Neural cell (in vitro differentiated cells): ENCODE results near the gene GSN. TPM values are rescaled to one million over a fixed set of nuclear protein-coding genes. Genes with fewer than 3 reads are reported as not detected.

Source experiments
- H2AFZ ChIP-seq: fragments of 200-600, 300-800 bp; sonication (generic), shearing (Covaris generic); 2 replicates; pipeline ENCODE4 v1.6.0; 2014; ENCODE audit warnings: low read depth, mild to moderate bottlenecking, antibody characterized with exemption, low read length, moderate library complexity
- H3F3A ChIP-seq: fragments of 200-600 bp; shearing (Covaris generic); 2 replicates; pipeline ENCODE4 v1.6.1; 2016; ENCODE audit warnings: mild to moderate bottlenecking, moderate library complexity, mixed read lengths, antibody characterized with exemption, low read length; ENCODE audit not compliant: insufficient read depth, poor library complexity, severe bottlenecking
- H3K27ac ChIP-seq: fragments of 200-600, 300-800 bp; sonication (generic), shearing (Covaris generic); 2 replicates; pipeline ENCODE4 v1.5.1; 2014; ENCODE audit warnings: mild to moderate bottlenecking, low read length, moderate library complexity
- H3K27me3 ChIP-seq: fragments of 300-800, 200-600 bp; sonication (generic), shearing (Covaris generic); 2 replicates; pipeline ENCODE4 v1.6.0; 2014; ENCODE audit warnings: mild to moderate bottlenecking, low read depth, low read length, moderate library complexity; ENCODE audit not compliant: insufficient read depth
- H3K36me3 ChIP-seq: fragments of 300-800, 200-600 bp; sonication (generic), shearing (Covaris generic); 2 replicates; pipeline ENCODE4 v1.5.1; 2014; ENCODE audit warnings: mild to moderate bottlenecking, antibody characterized with exemption, low read length, moderate library complexity; ENCODE audit not compliant: insufficient read depth
- H3K4me2 ChIP-seq: fragments of 300-800, 200-600 bp; sonication (generic), shearing (Covaris generic); 2 replicates; pipeline ENCODE4 v1.6.0; 2014; ENCODE audit warnings: mild to moderate bottlenecking, low read length
- H3K4me3 ChIP-seq: fragments of 300-800, 200-600 bp; sonication (generic), shearing (Covaris generic); 2 replicates; pipeline ENCODE4 v1.5.1; 2014; ENCODE audit warnings: mild to moderate bottlenecking, low read length, moderate library complexity
- H3K79me2 ChIP-seq: fragments of 200-600 bp; shearing (Covaris generic); replicated peaks from 2 replicates; pipeline ENCODE4 v1.6.0; 2014; ENCODE audit warnings: mild to moderate bottlenecking, low read length, moderate library complexity; ENCODE audit not compliant: insufficient read depth
- H3K9ac ChIP-seq: fragments of 300-800, 200-600 bp; sonication (generic), shearing (Covaris generic); 2 replicates; pipeline ENCODE4 v1.6.1; 2016; ENCODE audit warnings: mild to moderate bottlenecking, low read length, mixed read lengths
- H3K9me2 ChIP-seq: fragments of 200-600 bp; shearing (Covaris generic); 2 replicates; pipeline ENCODE4 v1.6.1; 2016; ENCODE audit warnings: mild to moderate bottlenecking, low read length, mixed read lengths; ENCODE audit not compliant: insufficient read depth
- H3K9me3 ChIP-seq: fragments of 200-600, 300-800 bp; sonication (generic), shearing (Covaris generic); 2 replicates; pipeline ENCODE4 v1.6.1; 2016; ENCODE audit warnings: mild to moderate bottlenecking, mixed run types, low read length, moderate library complexity, mixed read lengths
- H4K20me1 ChIP-seq: fragments of 200-600 bp; shearing (Covaris generic); 2 replicates; pipeline ENCODE4 v1.6.1; 2016; ENCODE audit warnings: mild to moderate bottlenecking, mixed run types; ENCODE audit not compliant: insufficient read depth
- CTCF ChIP-seq: fragments of 450-650 bp; IDR thresholded peaks from 2 replicates; pipeline ENCODE4 v1.5.1; 2014; ENCODE audit warnings: antibody characterized with exemption, mild to moderate bottlenecking, moderate library complexity; ENCODE audit not compliant: poor library complexity, severe bottlenecking
- EP300 ChIP-seq: fragments of 450-650 bp; conservative IDR thresholded peaks from 2 replicates; pipeline ENCODE4 v1.6.1; 2014; ENCODE audit warnings: antibody characterized with exemption, mild to moderate bottlenecking, moderate library complexity; ENCODE audit not compliant: poor library complexity, severe bottlenecking
- EZH2 ChIP-seq: fragments of 200-600, 300-800 bp; shearing (Covaris generic), sonication (generic); IDR thresholded peaks from 2 replicates; pipeline ENCODE4 v1.6.1; 2014; ENCODE audit warnings: antibody characterized with exemption, low read length, borderline replicate concordance, mild to moderate bottlenecking; ENCODE audit not compliant: insufficient read depth, poor library complexity, severe bottlenecking
- MXI1 ChIP-seq: fragments of 450-650 bp; conservative IDR thresholded peaks from 2 replicates; pipeline ENCODE4 v1.6.1; 2014; ENCODE audit warnings: antibody characterized with exemption, mild to moderate bottlenecking; ENCODE audit not compliant: poor library complexity, severe bottlenecking
- POLR2AphosphoS5 ChIP-seq: IDR thresholded peaks from 2 replicates; pipeline ENCODE4 v1.6.1; 2012
- RAD21 ChIP-seq: fragments of 450-650 bp; conservative IDR thresholded peaks from 2 replicates; pipeline ENCODE4 v1.6.1; 2014; ENCODE audit warnings: antibody characterized with exemption, mild to moderate bottlenecking, moderate library complexity
- REST ChIP-seq: IDR thresholded peaks from 2 replicates; pipeline ENCODE4 v1.6.1; 2012; ENCODE audit warnings: borderline replicate concordance
- SMC3 ChIP-seq: fragments of 450-650 bp; conservative IDR thresholded peaks from 2 replicates; pipeline ENCODE4 v1.6.1; 2014; ENCODE audit warnings: antibody characterized with exemption, mild to moderate bottlenecking, moderate library complexity; ENCODE audit not compliant: poor library complexity
- TAF1 ChIP-seq: IDR thresholded peaks from 2 replicates; pipeline ENCODE4 v1.6.1; 2012; ENCODE audit warnings: low read depth
- polyA plus RNA-seq: library from polyadenylated mRNA; depleted of rRNA; stranded (reverse); fragments of >200 nt; gene quantifications from 2 replicates; pipeline ENCODE4 v1.2.3, GENCODE V29; 2014

GSN gene
- polyA plus RNA-seq, 1 donor from 2014 or later, result 2.4 TPM

DNA sequence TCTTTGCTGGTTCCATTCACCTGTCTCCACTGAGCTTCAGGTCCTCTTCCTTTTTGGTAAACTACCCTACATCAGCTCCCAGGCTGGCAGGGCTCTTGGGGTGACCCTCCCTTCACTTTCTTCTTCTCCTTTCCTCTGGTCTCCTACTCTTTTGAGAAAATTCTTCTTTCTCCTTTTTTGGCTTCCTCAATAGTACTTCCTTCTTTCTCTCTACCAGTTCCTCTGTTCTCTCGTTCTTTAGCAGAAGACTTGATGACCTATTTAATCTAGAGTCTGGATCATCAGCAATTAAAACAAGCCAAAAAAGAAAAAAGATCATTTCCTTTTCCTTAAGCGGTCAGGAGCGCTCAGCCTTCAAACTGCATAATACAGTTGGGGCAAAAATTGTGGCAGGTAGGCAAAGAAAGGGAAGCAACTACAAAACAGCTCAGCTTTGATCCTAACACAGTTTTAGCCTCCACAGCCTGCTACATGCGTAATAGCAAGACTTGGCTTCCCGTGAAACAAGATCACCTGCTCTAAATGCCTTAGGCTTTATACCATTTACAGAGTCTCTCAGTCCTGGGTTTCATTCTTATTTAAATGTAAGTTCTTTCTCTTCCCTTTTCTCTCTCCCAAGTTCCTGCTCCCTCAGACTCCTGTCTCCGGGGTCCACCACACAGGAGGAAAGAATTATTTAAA, 14.0 kb upstream of the GSN start (continued):
- TF ChIP-seq RAD21, result no peak
- TF ChIP-seq POLR2AphosphoS5, result no peak

- H3K27ac ChIP-seq, result no peak overlapping the region
- H3K9me3 ChIP-seq, result no peaks in the 10 kb centered on the region
Observed at GRCh38 chr9:121259498-121259897, 8.5 kb upstream of the GSN start.

More at GRCh38 chr9:121259498-121259897, 8.5 kb upstream of the GSN start:
- H3K4me2 ChIP-seq, result no peak overlapping the region
- H3K36me3 ChIP-seq, result no peaks in the 10 kb centered on the region
- H3K27me3 ChIP-seq, result no peaks in the 10 kb centered on the region
- H2AFZ ChIP-seq, result no peak overlapping the region
- H3K79me2 ChIP-seq, result no peaks in the 10 kb centered on the region
- no peak overlapping the region for H3K4me3 ChIP-seq
- TF ChIP-seq MXI1, result no peak
- TF ChIP-seq EP300, result no peak
- no peak for TF ChIP-seq CTCF
- no peak for TF ChIP-seq RAD21
- TF ChIP-seq EZH2, result no peak
- no peak for TF ChIP-seq SMC3
- TF ChIP-seq TAF1, result no peak
- no peak for TF ChIP-seq REST
- TF ChIP-seq POLR2AphosphoS5, result no peak
- no peak overlapping the region for H3K9ac ChIP-seq
- H3F3A ChIP-seq, result no peaks in the 10 kb centered on the region
- H3K9me2 ChIP-seq, result no peaks in the 10 kb centered on the region
- no peaks in the 10 kb centered on the region for H4K20me1 ChIP-seq
